HL-60/S4 treated with retinoic acid at 250 ng/mL for 4 days and 3 days (cell line): ENCODE data around the gene ITPRIP.

Source experiments
- in situ Hi-C: fragments of 300-500 bp; cut with MboI; formaldehyde crosslinking; loops from 2 replicates; pipeline ENCODE4 v1.7.0; 2022; ENCODE audit warnings: low sequenced_read_pairs

ITPRIP gene

GRCh38 chr10:104342941-104343411 is 4.7 kb upstream of the ITPRIP start:
- in situ Hi-C loops, result no loop called here

DNA sequence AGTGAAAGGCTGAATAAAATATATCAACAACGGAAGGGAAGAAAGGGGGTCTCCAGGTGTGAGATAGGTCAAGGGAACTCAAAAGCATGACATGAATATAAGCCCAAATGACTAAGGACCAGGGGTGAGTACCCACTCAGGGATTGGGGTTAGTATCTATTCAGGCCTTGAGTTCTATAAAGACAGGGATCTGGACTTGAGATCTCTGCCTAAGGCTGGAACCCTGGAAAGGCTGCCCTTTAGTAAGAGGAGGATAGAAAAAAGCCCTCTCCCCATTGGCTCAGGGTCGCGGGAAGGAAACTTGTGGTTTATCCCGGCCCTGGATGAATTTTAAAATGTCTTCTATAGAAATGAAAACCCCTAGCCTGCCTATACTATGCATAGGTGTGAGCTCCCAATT is 2.4 kb upstream of the ITPRIP start:
- in situ Hi-C loops, result no loop called here

DNA sequence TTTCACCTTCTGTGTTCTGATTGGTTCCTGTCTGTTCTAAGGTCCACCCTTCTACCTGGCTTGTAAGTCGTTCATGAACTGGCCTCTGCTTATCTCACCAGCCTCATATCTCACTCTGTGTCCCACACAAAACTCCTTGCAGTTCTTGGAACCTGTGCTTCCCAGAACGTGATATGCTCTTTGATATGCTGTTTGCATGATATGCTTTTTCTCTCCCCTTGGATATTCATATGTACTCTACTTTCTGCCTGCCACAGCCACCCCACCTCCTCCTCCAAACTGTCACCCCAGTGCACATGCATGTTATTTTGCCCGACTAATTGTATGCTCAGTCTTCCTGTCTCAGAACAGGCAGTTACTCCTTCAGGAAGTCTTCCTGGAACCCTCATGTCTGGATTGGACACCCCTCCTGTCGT is 1.9 kb upstream of the ITPRIP start:
- in situ Hi-C loops, result no loop called here

- in situ Hi-C loops, result no loop called here
Measured at GRCh38 chr10:104339469-104340110, 1.3 kb upstream of the ITPRIP start.

- in situ Hi-C loops, result no loop called here
Measured at GRCh38 chr10:104337521-104337984, 712 bp downstream of the ITPRIP start.

GRCh38 chr10:104336821-104337467 is 1.3 kb downstream of the ITPRIP start:
- in situ Hi-C loops, result no loop called here

- in situ Hi-C loops, result no loop called here
Measured at GRCh38 chr10:104334965-104335650, 3.2 kb downstream of the ITPRIP start.

DNA sequence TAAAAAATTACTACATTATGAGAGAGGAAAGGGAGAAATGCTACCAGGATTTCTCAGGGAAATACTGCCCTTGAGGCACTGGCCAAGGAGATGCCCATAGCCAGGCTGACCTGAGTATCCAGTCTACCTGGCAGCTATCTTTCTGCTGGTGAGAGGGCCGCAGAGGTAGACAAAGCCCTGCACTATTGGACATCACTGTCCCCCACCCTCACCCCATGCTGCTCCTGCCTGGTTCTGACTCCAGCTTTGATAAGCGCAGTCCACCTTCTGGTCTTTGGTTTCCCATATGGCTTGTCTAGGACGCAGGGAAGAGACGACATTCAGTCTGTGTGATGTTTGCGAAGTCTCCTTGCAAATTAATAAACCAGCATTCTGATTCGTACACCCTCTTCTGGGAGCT is 3.7 kb downstream of the ITPRIP start:
- in situ Hi-C loops, result no loop called here

DNA sequence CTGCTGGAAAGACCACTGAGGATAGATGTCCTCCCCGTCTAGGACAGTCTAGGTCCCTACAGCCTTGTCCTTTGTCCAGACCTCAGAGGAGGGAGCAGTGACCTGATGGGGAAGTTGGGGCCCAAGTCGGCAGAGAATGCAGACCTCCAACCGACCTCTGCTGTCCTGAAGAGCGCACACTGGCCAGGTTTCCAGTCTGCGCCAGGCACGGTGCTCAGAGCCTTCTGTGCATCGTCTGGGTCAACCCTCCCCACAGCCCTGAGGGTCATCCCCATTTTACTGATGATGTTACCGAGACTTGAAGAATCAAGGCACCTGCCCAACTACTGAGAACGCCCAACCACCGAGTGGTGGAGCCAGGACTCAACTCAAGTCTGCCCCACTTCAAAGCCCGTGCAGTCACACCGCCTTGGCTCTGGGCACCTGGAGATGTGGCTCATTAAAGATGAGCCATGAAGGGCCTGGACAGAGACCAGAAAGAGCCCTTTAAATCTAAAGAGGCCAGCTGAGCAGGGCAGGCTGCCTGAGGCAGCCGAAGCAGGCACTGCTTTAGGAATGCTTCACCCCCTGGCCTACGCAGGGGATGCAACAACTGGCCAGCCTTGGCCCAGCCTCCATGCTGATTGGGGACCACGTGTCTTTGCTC is 4.4 kb downstream of the ITPRIP start:
- in situ Hi-C loops, result no loop called here

DNA sequence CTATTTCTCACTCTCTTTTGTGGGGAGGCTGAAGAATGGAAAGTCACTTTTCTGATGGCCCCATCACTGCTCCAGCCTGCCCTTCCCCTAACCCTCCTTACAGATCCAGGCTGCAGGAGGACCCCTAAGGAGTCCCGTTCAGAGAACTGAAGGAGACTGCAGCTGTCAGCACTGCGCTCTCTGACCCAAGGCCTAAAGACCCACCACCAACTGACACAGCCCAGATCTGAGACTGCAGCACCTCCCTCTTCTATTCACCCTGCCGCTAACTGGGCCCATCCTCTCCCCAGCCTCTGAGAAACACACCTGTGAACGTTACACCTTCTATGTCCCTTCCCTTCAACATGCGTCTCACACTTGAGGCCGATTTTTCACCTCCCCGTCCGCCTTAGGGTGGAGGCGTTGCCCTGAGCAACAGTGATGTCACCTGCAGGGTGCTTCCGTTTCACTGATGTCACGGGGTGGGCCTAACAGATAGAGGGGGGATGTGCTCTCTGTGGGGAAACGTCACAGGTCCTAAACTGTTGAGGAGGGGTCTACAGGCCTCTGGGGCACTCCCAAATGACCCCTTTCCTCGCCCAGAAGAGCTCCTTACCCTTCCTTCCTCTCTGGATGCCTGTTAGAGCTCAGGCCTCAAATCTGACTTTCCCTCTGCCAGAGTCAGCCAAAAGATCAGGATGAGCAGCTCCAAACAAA is 5.1 kb downstream of the ITPRIP start:
- in situ Hi-C loops, result no loop called here

DNA sequence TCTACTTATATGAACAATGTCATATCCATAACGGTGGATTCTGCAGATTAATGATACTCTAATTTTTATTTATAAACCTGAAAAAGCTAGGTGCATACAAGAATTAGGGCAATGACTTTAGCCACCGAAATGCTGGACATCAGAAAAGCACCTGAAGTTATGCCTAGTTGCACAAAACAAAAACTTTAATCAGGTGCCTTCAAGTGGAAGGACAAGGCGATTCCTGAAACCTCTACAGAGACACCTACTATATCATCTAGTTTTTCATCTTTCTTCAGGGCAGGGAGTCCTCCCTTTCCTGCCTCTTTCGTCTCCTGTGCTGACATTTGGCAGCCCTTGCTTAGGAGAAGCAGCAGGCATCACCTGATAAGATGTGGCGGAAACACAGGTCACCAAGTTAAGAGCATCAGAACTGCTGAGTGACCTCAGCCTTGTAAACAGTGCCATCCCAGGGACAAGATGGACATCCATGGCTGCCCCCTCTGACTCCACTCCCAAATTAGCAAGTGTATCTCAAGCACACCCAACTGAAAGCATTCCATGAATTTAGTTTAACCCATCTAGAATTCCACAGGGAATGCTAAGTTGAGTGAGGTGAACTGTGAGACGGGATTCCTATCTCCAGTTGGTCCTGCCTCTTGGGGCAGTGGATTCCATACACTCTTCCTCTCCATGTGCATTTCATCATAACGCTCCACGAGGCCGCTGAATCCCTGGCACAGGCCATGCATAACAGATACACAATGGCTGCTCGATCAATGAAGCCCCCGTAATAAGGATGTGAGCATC is 5.8 kb downstream of the ITPRIP start:
- in situ Hi-C loops, result no loop called here

DNA sequence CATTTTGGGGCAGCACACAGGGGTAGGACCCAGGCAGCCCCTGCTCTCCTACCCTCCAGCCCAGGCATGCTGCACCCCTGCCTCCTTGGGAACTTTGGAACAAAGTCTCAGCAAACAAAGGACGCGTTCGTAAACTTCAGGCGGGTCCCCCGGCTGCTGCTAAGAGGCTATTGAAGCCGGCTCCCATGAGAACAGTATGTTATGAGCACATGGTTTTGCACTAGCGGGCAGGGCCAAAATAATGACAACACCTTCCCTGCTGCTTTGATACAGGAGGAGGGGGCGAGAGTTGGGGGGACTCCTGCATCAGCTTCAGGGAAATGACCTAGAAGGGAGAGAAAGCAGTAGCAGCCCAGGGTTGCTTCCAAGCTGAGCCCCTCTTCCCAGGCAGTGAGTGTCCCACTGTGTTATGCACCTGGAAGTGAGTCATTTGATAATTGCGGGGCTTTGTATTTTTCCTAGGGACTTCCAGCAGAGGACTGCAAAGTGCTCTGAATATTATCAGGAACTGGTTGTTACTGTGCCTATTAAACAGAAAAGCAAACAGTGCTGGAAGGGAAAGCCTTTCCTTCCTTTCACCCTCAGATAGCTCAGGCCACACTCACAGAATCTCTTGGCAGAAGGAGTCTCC is 6.9 kb downstream of the ITPRIP start:
- in situ Hi-C loops, result no loop called here

DNA sequence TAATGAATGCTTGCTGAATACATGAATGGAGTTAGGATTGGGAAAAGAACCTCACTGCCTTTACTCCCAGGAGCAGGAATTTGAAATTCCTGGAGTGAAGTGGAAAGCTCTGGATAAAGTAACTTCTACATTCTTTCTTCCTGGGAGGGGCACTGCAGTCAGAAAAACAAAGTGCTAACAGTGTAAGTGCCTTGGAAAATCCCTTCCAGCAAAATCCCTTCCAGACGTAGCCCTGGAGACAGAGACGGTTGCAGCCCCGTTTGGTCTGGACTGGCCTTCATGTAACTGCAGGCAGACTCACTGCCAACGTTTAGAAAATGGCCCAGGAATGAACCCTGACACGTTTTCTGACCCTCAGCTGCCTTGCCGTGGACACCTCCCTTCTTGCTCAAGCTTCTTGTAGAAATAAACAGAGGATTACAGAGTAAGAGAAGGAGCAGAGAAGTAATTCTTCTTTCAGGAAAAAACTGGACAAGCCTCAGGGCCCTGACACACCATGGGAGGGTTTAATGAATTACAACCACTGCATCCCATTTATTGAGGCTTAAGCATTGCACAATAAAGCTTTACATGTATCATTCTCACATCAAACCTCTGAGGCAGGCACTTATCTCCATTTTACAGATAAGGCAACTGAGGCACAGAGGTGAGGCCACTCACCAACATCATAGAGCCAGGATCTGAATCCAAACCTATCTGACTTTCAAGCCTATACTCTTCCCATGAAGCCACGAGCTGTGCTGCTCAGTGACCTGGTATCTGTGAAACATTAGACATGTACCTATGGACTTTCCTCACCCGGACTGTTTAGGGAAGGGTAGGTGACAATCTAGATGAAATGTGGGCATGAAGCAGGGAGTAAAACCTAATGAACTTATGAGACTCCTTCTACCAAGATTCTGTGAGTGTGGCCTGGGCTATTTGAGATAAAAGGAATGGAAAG is 7.8 kb downstream of the ITPRIP start:
- in situ Hi-C loops, result no loop called here

DNA sequence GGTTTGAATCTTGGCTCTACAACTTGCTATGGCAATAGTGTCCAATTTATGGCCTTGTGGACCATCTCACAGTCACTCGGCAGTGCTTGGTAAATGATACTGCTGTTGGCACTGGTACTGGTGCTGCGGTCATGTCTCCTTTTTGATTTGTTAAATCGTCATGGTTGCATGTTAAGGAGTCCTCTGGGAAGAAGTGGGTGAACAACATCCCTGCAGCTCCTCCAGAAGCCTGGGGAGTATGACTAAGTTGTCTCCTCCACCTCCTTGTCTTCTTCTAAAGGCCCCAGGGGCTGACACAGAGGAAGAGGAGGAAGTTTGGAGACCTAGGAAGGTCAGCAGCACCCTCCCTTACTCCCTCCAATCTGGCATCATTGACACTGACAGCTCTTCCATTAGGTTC is 8.5 kb downstream of the ITPRIP start:
- in situ Hi-C loops, result no loop called here

GRCh38 chr10:104328896-104329710 is 9.2 kb downstream of the ITPRIP start:
- in situ Hi-C loops, result no loop called here

DNA sequence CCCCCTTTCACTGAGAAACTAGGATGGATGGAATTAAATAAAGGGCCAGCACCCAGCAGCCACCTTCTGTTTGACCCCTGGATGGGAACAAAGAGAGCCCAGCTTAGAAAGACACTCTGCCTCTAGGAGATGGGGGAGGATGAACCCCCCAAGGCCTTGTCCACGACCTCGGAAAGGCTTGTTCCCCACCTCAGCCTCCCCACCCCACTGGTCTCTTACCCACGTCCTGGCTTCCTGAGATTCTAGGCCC is 9.7 kb downstream of the ITPRIP start:
- in situ Hi-C loops, result no loop called here

DNA sequence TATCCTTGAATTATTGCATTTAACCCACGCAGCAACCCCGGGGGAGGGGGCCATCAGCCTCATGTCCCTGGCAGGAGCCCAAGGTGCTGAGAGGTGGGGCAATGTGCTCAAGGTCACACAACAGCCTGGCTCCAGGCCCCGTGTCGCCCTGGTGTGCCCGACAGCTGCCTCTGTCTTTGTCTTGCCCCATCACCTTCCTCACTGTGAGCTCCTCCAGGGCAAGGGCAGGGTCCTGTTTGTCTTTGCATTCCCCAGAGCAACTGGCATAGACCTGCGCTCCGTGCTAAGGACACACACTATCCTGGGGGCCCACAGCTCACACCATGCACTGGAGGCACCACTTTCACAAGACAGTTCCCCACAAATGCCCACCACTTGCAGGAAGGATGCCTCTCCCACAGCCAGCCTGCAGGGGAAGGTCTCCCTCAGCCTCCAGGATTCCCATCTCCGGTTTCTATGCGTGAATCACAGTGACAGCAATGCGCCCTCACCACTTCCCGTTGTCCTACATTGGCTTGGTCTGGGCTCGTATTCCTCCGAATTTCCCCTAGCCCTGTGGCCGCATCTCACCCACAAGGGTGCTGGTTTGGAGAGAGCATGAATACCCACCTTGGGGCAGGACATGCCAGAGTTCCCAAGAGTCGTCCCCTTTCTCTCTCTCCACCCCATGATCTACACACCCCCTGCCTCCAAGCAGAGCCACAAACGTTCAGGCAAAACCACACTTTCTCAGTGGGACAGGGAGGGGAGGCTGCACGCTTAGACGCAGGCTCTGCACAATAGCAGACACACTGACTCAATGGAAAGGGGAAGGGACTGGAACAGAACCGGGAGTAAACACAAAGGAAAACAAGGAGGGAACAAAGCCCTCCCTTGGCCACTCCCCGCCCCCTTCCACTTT is 10.3 kb downstream of the ITPRIP start:
- in situ Hi-C loops, result no loop called here
